Vagina (tissue), 2 donors: ENCODE results near the gene UNK. TPM values are rescaled to one million over a fixed set of nuclear protein-coding genes. Genes with fewer than 3 reads are reported as not detected.

ENCODE experiments used
- DNase-seq, 2 donors: peaks; one replicate each; pipeline ENCODE4 v3.0.0-alpha.2; 2017; ENCODE audit errors: extremely low spot score in 2 of 2
- H3K27ac ChIP-seq: fragments of 200-600 bp; sonication (generic); one replicate; pipeline ENCODE4 v1.5.1; 2019
- H3K27me3 ChIP-seq: fragments of 200-600 bp; sonication (generic); one replicate; pipeline ENCODE4 v1.5.1; 2019
- H3K36me3 ChIP-seq, 2 donors: fragments of 200-600 bp; sonication (generic); one replicate each; pipeline ENCODE4 v1.5.1; 2017 to 2019
- H3K4me1 ChIP-seq: fragments of 200-600 bp; sonication (generic); one replicate; pipeline ENCODE4 v1.5.1; 2019
- H3K4me3 ChIP-seq, 2 donors: fragments of 200-600 bp; sonication (generic); 1 replicate in 1 of 2; 2 replicates in 1 of 2; pipeline ENCODE4 v1.5.1; 2016 to 2019
- H3K9me3 ChIP-seq: fragments of 200-600 bp; sonication (generic); one replicate; pipeline ENCODE4 v1.5.1; 2019
- CTCF ChIP-seq, 3 experiments: fragments of 450-650 bp in 2 of 3; fragments of 200-600 bp in 1 of 3; sonication (generic) in 1 of 3; IDR thresholded peaks; one replicate each; pipeline ENCODE4 v1.5.1; 2017 to 2019; ENCODE audit warnings: antibody characterized with exemption in 3 of 3, mild to moderate bottlenecking in 2 of 3, moderate library complexity in 2 of 3
- POLR2A ChIP-seq, 2 donors: fragments of 450-650 bp; IDR thresholded peaks; one replicate each; pipeline ENCODE4 v1.6.1; 2017; ENCODE audit warnings: antibody characterized with exemption in 2 of 2, mild to moderate bottlenecking in 2 of 2, moderate library complexity in 2 of 2
- POLR2AphosphoS5 ChIP-seq, 2 donors: sonication (generic); formaldehyde crosslinking; IDR thresholded peaks; one replicate each; pipeline ENCODE4 v1.9.0; 2017; ENCODE audit warnings: antibody characterized with exemption in 2 of 2, mild to moderate bottlenecking in 2 of 2, low read depth in 1 of 2; ENCODE audit not compliant: insufficient read depth in 1 of 2
- intact Hi-C: fragments of 100-400 bp; cut with DNase I; formaldehyde crosslinking; loops from one replicate; pipeline ENCODE4 v1.15.1; 2023
- total RNA-seq: library from RNA; depleted of rRNA; stranded (reverse); fragments of >200 nt; gene quantifications from one replicate; pipeline ENCODE4 v1.2.3, GENCODE V29; 2016

UNK gene
- total RNA-seq, 1 donor from 2014 or later: 35.1 TPM

GRCh38 chr17:75834279-75834920, 49.8 kb downstream of the UNK start:
- no peak for TF ChIP-seq POLR2AphosphoS5 (IDR thresholded peaks at IDR 0.05; ENCODE audit: insufficient read depth in 1 of 2, low read depth in 1 of 2)
- no peak for TF ChIP-seq POLR2A (IDR thresholded peaks at IDR 0.05)
- TF ChIP-seq CTCF (IDR thresholded peaks at IDR 0.05): no peak
- no peak overlapping the region for H3K27ac ChIP-seq
- H3K4me3 ChIP-seq: no peak overlapping the region
- H3K4me1 ChIP-seq: peaks cover 7% of the 10 kb centered on the region
- intact Hi-C loops: no loop called here
- H3K27me3 ChIP-seq: no peaks in the 10 kb centered on the region
- no peak for DNase-seq
- H3K9me3 ChIP-seq: no peaks in the 10 kb centered on the region
- H3K36me3 ChIP-seq: peaks cover 0 to 5% of the 10 kb centered on the region in 2 donors

GRCh38 chr17:75834928-75835653, 50.5 kb downstream of the UNK start:
- intact Hi-C loops: no loop called here
- Histone ChIP-seq H3K27ac (no peak overlapping the region), H3K36me3 (peaks cover 0 to 5% of the 10 kb centered on the region in 2 donors), H3K9me3 (no peaks in the 10 kb centered on the region), H3K4me1 (peaks cover 7% of the 10 kb centered on the region), H3K4me3 (no peak overlapping the region), H3K27me3 (no peaks in the 10 kb centered on the region)
- no peak for TF ChIP-seq POLR2AphosphoS5 (IDR thresholded peaks at IDR 0.05; ENCODE audit: insufficient read depth in 1 of 2, low read depth in 1 of 2)
- no peak for TF ChIP-seq POLR2A (IDR thresholded peaks at IDR 0.05)
- no peak for TF ChIP-seq CTCF (IDR thresholded peaks at IDR 0.05)
- no peak for DNase-seq

GRCh38 chr17:75835654-75835987, 51.0 kb downstream of the UNK start:
- peaks cover 0 to 5% of the 10 kb centered on the region in 2 donors for H3K36me3 ChIP-seq
- no peak for DNase-seq
- no peak overlapping the region for H3K4me3 ChIP-seq
- TF ChIP-seq CTCF (IDR thresholded peaks at IDR 0.05): no peak
- no peak for TF ChIP-seq POLR2AphosphoS5 (IDR thresholded peaks at IDR 0.05; ENCODE audit: insufficient read depth in 1 of 2, low read depth in 1 of 2)
- TF ChIP-seq POLR2A (IDR thresholded peaks at IDR 0.05): no peak
- H3K4me1 ChIP-seq: peaks cover 7% of the 10 kb centered on the region
- H3K27me3 ChIP-seq: no peaks in the 10 kb centered on the region
- no peaks in the 10 kb centered on the region for H3K9me3 ChIP-seq
- no peak overlapping the region for H3K27ac ChIP-seq
- intact Hi-C loops: no loop called here

GRCh38 chr17:75836605-75837004, 52.0 kb downstream of the UNK start:
- H3K36me3 ChIP-seq: no peaks in the 10 kb centered on the region
- peaks cover 7% of the 10 kb centered on the region for H3K4me1 ChIP-seq
- no peak overlapping the region for H3K27ac ChIP-seq
- no peaks in the 10 kb centered on the region for H3K9me3 ChIP-seq
- DNase-seq: no peak
- TF ChIP-seq POLR2A (IDR thresholded peaks at IDR 0.05): no peak
- TF ChIP-seq POLR2AphosphoS5 (IDR thresholded peaks at IDR 0.05; ENCODE audit: insufficient read depth in 1 of 2, low read depth in 1 of 2): no peak
- TF ChIP-seq CTCF (IDR thresholded peaks at IDR 0.05): no peak
- intact Hi-C loops: no loop called here
- H3K27me3 ChIP-seq: no peaks in the 10 kb centered on the region
- no peak overlapping the region for H3K4me3 ChIP-seq

- no peaks in the 10 kb centered on the region for H3K36me3 ChIP-seq
Observed at GRCh38 chr17:75837899-75838298, 53.3 kb downstream of the UNK start.

More at GRCh38 chr17:75837899-75838298, 53.3 kb downstream of the UNK start:
- Histone ChIP-seq H3K27me3 (no peaks in the 10 kb centered on the region), H3K4me1 (peaks cover under 1% of the 10 kb centered on the region), H3K4me3 (no peak overlapping the region), H3K9me3 (no peaks in the 10 kb centered on the region), H3K27ac (no peak overlapping the region)
- intact Hi-C loops: no loop called here
- TF ChIP-seq CTCF (IDR thresholded peaks at IDR 0.05): no peak
- TF ChIP-seq POLR2A (IDR thresholded peaks at IDR 0.05): no peak
- TF ChIP-seq POLR2AphosphoS5 (IDR thresholded peaks at IDR 0.05; ENCODE audit: insufficient read depth in 1 of 2, low read depth in 1 of 2): no peak
- DNase-seq: no peak
